ENCODE measurements around the gene P2RX4.
"Not testable (repeated sequence)": the region's sequence is repeated elsewhere in the genome, so short reads cannot be mapped to it uniquely, and the experiment has no call there.

DNA sequence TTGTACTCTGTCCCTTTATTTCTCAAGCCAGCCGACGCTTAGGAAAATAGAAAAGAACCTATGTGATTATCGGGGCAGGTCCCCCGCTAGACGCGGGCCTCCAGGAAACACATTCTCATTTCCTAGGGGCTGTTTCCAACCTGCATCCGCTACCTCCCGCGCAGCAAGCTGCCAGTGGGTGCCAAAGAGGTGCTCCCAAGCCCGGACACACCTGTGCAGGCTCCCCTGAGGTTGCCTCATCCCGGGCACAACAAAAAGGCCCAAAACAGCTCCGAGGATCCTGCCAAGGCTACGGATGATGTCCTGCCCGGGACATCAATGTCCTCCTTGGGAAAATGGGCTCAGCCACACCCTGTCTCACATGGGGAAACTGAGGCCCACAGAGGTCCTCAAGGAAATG, 71.2 kb downstream of the P2RX4 start:
- TF ChIP-seq, protein P1, sequence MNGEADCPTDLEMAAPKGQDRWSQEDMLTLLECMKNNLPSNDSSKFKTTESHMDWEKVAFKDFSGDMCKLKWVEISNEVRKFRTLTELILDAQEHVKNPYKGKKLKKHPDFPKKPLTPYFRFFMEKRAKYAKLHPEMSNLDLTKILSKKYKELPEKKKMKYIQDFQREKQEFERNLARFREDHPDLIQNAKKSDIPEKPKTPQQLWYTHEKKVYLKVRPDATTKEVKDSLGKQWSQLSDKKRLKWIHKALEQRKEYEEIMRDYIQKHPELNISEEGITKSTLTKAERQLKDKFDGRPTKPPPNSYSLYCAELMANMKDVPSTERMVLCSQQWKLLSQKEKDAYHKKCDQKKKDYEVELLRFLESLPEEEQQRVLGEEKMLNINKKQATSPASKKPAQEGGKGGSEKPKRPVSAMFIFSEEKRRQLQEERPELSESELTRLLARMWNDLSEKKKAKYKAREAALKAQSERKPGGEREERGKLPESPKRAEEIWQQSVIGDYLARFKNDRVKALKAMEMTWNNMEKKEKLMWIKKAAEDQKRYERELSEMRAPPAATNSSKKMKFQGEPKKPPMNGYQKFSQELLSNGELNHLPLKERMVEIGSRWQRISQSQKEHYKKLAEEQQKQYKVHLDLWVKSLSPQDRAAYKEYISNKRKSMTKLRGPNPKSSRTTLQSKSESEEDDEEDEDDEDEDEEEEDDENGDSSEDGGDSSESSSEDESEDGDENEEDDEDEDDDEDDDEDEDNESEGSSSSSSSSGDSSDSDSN (IDR thresholded peaks at IDR 0.05; ENCODE audit: borderline replicate concordance in 1 of 2, low read depth in 2 of 2, low read length in 2 of 2), result not testable (repeated sequence)
- not testable (repeated sequence) for TF ChIP-seq MEF2D (tag; conservative IDR thresholded peaks at IDR 0.05; ENCODE audit: low read depth); POLR2A (conservative IDR thresholded peaks at IDR 0.05); HNRNPLL (IDR thresholded peaks at IDR 0.05; ENCODE audit: low read depth, low read length, poor library complexity, severe bottlenecking)
- TF ChIP-seq, protein P2, sequence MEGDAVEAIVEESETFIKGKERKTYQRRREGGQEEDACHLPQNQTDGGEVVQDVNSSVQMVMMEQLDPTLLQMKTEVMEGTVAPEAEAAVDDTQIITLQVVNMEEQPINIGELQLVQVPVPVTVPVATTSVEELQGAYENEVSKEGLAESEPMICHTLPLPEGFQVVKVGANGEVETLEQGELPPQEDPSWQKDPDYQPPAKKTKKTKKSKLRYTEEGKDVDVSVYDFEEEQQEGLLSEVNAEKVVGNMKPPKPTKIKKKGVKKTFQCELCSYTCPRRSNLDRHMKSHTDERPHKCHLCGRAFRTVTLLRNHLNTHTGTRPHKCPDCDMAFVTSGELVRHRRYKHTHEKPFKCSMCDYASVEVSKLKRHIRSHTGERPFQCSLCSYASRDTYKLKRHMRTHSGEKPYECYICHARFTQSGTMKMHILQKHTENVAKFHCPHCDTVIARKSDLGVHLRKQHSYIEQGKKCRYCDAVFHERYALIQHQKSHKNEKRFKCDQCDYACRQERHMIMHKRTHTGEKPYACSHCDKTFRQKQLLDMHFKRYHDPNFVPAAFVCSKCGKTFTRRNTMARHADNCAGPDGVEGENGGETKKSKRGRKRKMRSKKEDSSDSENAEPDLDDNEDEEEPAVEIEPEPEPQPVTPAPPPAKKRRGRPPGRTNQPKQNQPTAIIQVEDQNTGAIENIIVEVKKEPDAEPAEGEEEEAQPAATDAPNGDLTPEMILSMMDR (IDR thresholded peaks at IDR 0.05 in 2 of 3, conservative IDR thresholded peaks at IDR 0.05 in 1 of 3; ENCODE audit: insufficient read depth in 2 of 3, low read depth in 1 of 3, low read length in 3 of 3), result not testable (repeated sequence)
